DOHH2 (cell line): ENCODE data around the gene NOTCH1.

Source experiments
- CTCF ChIP-seq: fragments of 200-600 bp; sonication (generic); IDR thresholded peaks from one replicate; pipeline ENCODE4 v1.5.1; 2014; ENCODE audit warnings: antibody characterized with exemption, mild to moderate bottlenecking, low read depth, low read length; ENCODE audit not compliant: poor library complexity, severe bottlenecking
- EZH2phosphoT487 ChIP-seq: fragments of 200-600 bp; sonication (generic); IDR thresholded peaks from 2 replicates; pipeline ENCODE4 v1.6.1; 2017; ENCODE audit warnings: borderline replicate concordance, mild to moderate bottlenecking, antibody characterized with exemption, low read length, moderate library complexity, mixed read lengths

DNA sequence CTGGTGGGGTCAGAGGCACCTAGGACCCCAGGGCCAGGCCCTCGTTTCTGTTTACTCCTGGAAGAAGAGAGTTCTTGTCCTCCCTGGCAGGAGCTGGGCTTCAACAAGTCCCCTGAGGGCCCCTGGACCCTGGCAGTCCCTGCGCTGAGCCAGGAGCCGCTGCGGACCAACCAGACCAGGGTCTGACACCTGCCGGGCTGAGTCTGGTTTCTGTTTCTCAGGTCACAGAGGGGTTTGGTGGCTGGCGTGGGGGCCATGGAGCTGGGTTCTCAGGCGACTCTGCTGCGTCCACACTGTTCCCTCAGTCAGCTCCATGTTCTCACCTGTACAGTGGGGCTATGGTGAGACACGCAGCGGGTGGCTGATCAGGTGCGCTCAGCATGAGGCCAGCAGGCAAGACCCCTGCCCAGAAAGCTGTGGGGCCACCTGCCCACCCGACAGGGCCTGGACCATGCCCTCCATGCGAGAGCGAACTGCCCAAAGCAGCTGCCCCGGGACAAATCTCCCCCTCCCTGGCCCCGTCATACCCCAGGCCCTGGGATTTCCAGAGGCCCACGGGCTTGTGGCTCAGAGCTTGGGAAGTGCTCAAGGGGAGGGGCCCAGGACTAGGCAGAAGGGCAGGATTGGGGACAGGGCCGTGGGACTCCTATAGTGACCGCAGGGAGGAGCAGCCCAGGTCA lies 17.9 kb upstream of the NOTCH1 start:
- TF ChIP-seq CTCF, result no peak
- TF ChIP-seq EZH2phosphoT487, result no peak
